DMS153 (cell line): Measurements from ENCODE around the gene C16orf78.

Experiments used
- DNase-seq: peaks from one replicate; lab custom pipeline; 2025; lab: John Stamatoyannopoulos, UW

The C16orf78 gene, protein sequence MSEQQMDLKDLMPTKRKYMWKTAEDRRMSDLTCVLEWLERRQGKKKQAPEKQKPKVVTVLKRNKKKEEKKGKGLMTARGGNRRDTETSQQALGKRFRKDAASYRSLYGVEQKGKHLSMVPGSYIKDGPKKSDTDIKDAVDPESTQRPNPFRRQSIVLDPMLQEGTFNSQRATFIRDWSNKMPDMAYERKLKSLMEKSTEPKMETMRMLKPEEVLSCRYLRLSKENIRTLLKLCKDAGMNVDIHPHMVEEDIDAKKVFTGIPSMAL

DNA sequence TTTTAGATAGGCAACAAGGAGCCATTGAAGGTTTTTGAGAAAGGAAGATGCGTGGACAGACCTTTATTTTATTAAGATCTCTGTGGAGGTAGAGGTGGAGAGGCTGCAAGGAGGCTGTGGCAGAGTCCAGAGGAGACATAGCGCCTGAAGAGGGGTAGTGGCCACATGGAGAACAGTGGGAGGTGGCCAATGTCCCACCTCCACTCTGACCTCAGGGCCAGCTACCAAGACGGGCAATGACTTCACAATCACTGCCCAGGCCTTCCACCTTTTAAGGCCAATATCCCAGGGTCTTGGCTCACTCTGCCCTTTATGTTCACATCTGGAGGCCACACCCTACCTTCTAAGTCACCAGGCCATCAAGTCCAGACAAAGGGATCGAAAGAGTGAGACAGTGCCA, at the start of gene C16orf78:
TSS of gene C16orf78 (plus strand) at position 301 of the 400 bp plus-strand sequence. CDS start 136 bp downstream, outside the sequence.
- no peak for DNase-seq

- no peak for DNase-seq
These were observed 48.9 kb upstream of the C16orf78 start for GRCh38 chr16:49324703-49325102.

DNA sequence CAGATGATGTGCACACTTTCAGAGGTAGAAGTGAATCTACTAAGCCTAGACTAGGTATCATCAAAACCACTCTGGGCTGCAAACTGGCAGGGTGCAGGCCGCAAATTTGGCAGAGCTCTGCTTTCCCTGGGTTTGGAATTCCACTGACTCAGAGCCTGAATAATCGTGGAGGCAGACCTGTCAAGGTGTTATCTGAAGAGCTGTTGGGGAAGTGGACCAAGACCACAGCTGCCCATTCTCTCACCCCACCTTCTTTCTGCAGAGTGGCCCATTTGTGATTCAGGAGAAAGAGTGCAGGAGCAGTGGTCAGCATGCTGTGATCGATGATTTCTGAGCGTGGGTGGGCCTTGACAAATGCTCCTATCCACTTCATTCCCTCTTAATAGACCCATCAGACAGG, 46.1 kb upstream of the C16orf78 start:
- DNase-seq, result no peak

DNA sequence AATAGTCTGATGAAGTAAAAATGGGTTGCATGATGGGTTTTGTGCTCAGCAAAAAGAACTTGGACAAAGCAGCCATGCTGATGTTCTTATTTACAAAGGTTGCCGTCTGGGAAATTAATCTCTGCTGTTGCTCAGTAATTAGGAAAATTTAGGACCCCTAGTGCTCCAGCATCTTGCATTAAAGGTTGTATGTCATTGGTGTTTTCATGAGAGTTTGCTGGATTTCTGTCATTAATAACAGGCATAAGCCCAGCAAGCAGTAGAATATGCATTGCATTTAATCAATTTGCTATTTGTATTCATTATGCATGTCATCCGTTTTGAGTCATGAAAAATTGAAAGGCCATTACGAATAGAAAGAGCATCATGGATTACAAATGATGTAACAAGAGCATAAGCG, 45.3 kb upstream of the C16orf78 start:
- no peak for DNase-seq

GRCh38 chr16:49330562-49331201, 42.9 kb upstream of the C16orf78 start:
- DNase-seq, result no peak

DNA sequence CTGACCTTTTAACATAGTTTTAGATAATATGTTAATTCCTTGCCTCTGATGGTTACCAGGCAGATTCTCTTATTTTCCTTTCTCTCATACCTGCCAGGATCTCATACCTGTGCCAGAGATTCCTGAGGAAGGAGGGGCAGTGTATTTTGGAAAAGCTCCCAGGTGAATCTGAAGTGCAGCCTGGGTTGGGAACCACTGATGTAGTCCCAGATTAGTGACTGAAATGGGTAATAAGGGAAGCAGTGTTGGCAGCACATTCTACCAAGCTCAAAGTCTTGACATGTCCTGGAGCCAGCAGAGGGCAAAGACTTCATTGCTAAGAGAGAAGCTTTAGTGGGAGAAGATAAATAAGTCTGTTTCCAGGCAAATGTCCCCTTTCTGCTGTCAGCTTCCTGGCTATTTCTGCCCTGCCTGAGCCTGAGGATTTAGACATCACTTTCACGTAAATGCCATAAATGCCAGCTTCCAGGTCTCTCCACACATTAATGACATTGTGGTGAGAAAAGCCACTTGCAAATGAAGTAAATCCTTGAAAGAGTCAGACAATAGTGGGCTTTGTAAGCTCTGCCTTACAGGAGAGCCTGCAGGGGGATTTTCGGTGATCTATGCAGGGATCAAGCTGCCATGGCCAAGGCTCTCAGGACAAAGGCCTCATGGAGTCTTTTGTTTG, 40.9 kb upstream of the C16orf78 start:
- no peak for DNase-seq

- no peak for DNase-seq
These were observed 40.4 kb upstream of the C16orf78 start for GRCh38 chr16:49333259-49333597.

DNA sequence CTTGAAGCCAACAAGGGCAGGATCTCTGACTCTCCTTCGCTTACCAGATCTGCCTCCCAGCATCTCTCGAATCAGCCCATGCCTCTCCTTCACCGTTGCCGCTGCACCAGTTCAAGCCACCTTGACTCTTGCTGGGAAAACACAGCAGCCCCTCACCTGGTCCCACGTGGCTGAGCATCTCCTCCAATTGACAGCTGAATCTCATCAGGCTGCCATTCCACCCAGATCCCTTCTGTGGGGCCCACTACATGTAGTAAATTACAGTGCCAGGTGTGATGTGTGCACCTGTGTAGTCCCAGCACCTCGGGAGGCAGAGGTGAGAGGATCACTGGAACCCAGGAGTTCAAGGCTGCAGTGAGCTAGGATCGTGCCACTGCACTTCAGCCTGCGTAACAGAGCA, 37.8 kb upstream of the C16orf78 start:
- DNase-seq, result no peak

DNA sequence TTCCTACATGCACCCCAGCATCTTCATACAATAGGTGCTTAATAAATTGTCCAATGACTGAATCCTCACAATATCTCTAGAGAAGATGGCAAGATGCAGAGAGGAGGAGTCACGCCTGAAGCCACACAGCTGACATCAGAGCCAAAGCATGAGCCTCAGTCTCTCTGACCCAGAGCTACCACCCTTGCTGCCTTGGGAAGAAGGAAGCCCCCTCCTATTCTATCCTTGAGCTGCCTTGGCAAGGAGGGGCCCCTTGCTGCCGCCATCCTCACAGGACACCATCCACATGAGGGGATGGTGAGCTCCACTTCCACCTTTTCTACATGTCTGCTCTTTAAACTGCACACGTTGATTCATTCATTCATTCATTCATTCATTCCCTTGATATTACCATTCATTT, 37.0 kb upstream of the C16orf78 start:
- no peak for DNase-seq

- no peak for DNase-seq
These were observed 35.7 kb upstream of the C16orf78 start for GRCh38 chr16:49337814-49338350.

GRCh38 chr16:49338611-49339265, 34.9 kb upstream of the C16orf78 start:
- no peak for DNase-seq

GRCh38 chr16:49340466-49340865, 33.1 kb upstream of the C16orf78 start:
- no peak for DNase-seq

DNA sequence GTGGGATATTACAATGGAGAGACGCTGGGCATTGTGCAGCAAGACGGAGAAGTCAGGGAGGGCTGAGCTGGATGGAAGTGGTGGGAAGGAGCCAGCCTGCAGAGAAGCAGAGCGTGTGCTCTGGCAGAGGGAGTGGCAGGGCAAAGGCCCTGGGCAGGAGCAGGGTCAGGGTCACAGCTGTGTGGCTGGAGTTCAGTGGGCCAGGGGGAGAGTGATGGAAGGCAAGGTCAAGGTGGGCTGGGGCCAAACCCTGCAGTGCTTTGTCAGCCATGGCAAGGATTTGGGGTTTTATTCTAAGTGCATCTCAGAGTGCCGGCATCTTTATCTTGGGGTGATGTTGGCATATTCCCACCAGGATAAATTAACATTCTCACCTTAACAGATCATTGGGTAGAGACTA, 31.9 kb upstream of the C16orf78 start:
- DNase-seq, result no peak

DNA sequence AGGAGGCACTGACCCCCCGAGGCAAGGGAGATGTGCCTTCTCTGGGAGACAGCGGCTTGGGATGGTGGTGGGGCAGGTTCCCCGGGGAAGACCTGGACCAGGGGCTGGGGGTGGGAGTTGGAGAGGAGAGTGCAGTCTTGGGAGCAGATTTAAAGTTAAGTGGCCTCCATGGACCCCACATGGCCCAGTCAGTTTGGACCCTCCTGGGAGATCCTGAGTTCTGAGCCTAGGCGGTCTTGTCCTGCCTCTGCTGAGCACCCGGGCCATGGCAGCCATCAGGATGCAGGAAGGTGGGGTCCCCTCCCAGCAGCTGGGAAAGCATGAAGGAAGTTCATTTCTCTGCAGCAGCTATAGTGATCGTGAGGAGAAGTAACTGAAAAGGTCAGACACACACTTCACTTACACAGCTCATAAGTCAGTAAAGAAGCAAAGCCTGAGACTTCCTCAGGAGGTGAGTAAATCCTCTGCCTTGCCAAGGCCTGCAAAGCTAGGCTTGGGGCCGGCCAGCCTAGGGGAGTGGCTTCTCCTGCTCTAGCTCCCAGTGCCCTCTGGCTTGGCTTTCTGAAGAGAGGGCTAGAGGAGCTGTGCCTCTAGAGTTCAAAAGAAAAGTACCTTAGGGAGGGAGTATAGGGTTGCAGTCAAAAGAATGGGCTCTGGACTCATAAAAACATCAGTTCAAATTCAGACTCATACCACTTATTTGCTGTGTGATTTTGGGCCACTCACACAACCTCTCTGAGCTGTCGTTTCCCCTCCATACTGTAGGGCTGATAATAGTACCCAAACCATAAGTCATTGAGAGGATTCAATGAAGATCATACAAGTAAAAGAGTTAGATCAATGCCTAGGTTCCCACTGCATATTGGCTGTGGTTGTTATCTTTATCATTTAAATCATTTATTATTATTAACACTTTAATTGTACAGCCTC, 31.0 kb upstream of the C16orf78 start:
- DNase-seq, result no peak

GRCh38 chr16:49343291-49343690, 30.3 kb upstream of the C16orf78 start:
- DNase-seq, result no peak

GRCh38 chr16:49344401-49344800, 29.2 kb upstream of the C16orf78 start:
- DNase-seq, result no peak

DNA sequence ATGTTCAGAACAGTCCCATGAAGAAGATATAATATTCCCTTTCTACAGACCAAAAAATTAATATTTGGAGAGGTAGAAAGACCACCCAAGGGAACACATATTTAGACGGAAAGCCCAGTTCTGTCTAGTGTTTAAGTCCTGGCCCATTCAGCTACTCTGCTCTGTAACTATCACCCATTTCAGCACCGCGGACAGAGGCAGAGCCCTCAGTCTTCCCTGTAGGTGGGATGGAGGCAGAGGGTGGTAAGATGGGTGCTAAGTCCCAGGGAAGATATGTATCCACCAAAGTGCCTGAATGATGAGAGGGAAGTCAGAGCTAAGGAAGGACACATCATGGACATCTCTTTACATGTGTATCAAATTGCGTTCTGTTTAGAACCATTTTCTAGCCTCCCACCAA, 27.8 kb upstream of the C16orf78 start:
- DNase-seq, result no peak

GRCh38 chr16:49346459-49346858, 27.1 kb upstream of the C16orf78 start:
- DNase-seq, result no peak

DNA sequence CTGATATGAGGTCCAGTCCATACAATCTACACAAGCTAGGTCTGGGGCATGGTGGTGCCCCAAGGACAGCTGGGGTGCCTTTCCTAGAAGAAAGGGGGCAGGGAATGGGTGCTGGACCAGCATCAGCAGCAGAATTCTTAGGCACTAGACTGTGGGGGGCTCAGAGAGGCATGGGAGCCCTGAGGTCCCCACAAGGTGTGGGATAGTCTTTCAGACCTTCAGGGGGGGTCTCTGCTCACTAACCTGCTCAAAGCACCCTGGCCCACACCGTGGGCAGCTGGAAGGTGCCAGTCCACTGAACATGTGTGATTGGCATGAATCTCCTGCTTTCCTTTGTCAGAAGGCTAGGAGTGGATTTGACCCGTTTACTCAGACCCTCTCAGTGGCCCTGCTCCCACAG, 26.1 kb upstream of the C16orf78 start:
- no peak for DNase-seq

GRCh38 chr16:49348408-49349176, 25.0 kb upstream of the C16orf78 start:
- no peak for DNase-seq
